HepG2 (cell line): ENCODE data around the gene NAA38. TPM values are rescaled to one million over a fixed set of nuclear protein-coding genes. Genes with fewer than 3 reads are reported as not detected.

ENCODE experiments used
- CENPT ChIP-seq: sonication (generic); formaldehyde crosslinking; IDR thresholded peaks from 2 replicates; pipeline ENCODE4 v1.8.0; 2022; ENCODE audit warnings: low read depth, mild to moderate bottlenecking, moderate library complexity, missing genetic modification reagents
- CREBL2 ChIP-seq: sonication (generic); formaldehyde crosslinking; IDR thresholded peaks from 2 replicates; pipeline ENCODE4 v1.8.1; 2023; ENCODE audit warnings: missing genetic modification reagents, mild to moderate bottlenecking, borderline replicate concordance
- EHMT2 ChIP-seq: fragments of 200-600 bp; sonication (generic); IDR thresholded peaks from 2 replicates; pipeline ENCODE4 v1.7.0; 2017; ENCODE audit warnings: antibody characterized with exemption, low read depth, low read length, borderline replicate concordance
- FOXP4 ChIP-seq: sonication (generic); formaldehyde crosslinking; IDR thresholded peaks from 2 replicates; pipeline ENCODE4 v1.4.0; 2020; ENCODE audit warnings: missing genetic modification reagents
- HNRNPL ChIP-seq: fragments of 200-400 bp; formaldehyde crosslinking; IDR thresholded peaks from 2 replicates; pipeline ENCODE4 v1.6.1; 2017; ENCODE audit warnings: mild to moderate bottlenecking, low read depth, low read length
- KDM6A ChIP-seq: IDR thresholded peaks from 2 replicates; pipeline ENCODE4 v1.6.1; 2016; ENCODE audit warnings: low read depth
- MAZ ChIP-seq, 2 experiments: sonication (generic) in 1 of 2; formaldehyde crosslinking in 1 of 2; IDR thresholded peaks; 2 replicates each; pipeline versions ENCODE4 v1.5.0 to v1.6.1; 2012 to 2020; ENCODE audit warnings: low read depth in 2 of 2, mild to moderate bottlenecking in 2 of 2, borderline replicate concordance in 1 of 2, improper control_type of control experiment in 1 of 2, low read length in 1 of 2, missing genetic modification reagents in 1 of 2, moderate library complexity in 1 of 2
- MLLT10 ChIP-seq: sonication (generic); formaldehyde crosslinking; IDR thresholded peaks from 2 replicates; pipeline ENCODE4 v1.4.0; 2020; ENCODE audit warnings: missing genetic modification reagents
- PHB2 ChIP-seq: fragments of 450-650 bp; IDR thresholded peaks from 2 replicates; pipeline ENCODE4 v1.6.1; 2018; ENCODE audit not compliant: partially characterized antibody
- SALL2 ChIP-seq: sonication (generic); formaldehyde crosslinking; IDR thresholded peaks from 2 replicates; pipeline ENCODE4 v1.8.1; 2023; ENCODE audit warnings: mild to moderate bottlenecking, missing genetic modification reagents, inconsistent platforms
- TAF15 ChIP-seq: fragments of 200-400 bp; formaldehyde crosslinking; IDR thresholded peaks from one replicate; pipeline ENCODE4 v1.6.1; 2018; ENCODE audit warnings: mild to moderate bottlenecking, low read depth, low read length; ENCODE audit not compliant: poor library complexity, severe bottlenecking
- ZNF143 ChIP-seq: sonication (generic); formaldehyde crosslinking; IDR thresholded peaks from 2 replicates; pipeline ENCODE4 v1.4.0; 2020; ENCODE audit warnings: missing genetic modification reagents
- ZNF558 ChIP-seq: sonication (generic); formaldehyde crosslinking; IDR thresholded peaks from 2 replicates; pipeline ENCODE4 v1.9.0; 2022; ENCODE audit warnings: mild to moderate bottlenecking, missing genetic modification reagents, borderline replicate concordance
- ZNF777 ChIP-seq: sonication (generic); formaldehyde crosslinking; IDR thresholded peaks from 2 replicates; pipeline ENCODE4 v1.4.0; 2020; ENCODE audit warnings: missing genetic modification reagents
- polyA plus RNA-seq, 8 experiments: library from polyadenylated mRNA; depleted of rRNA in 3 of 8; stranded (reverse) in 7 of 8; unstranded in 1 of 8; fragments of >200 nt; fragmentation: Illumina TruSeq in 4 of 8; extraction: Trizol in 4 of 8; gene quantifications; 2 replicates each; pipeline versions ENCODE4 v1.2.1 to v1.2.3, GENCODE V29; 2011 to 2016; ENCODE audit warnings: low read depth in 4 of 8, missing spikeins in 1 of 8, mixed read lengths in 1 of 8; ENCODE audit not compliant: insufficient read depth in 1 of 8
- total RNA-seq, 5 experiments: library from RNA; depleted of rRNA; stranded (reverse); fragments of >200 nt; fragmentation: Illumina TruSeq; extraction: Trizol; gene quantifications; 2 replicates each; pipeline ENCODE4 v1.2.3, GENCODE V29; 2016; ENCODE audit warnings: low read depth in 1 of 5
- TF ChIP-seq, protein P1 (sequence below): sonication (generic); formaldehyde crosslinking; IDR thresholded peaks from 2 replicates; pipeline ENCODE4 v1.4.0; 2020; ENCODE audit warnings: mild to moderate bottlenecking, low read depth, missing genetic modification reagents
- TF ChIP-seq, protein P2 (sequence below): sonication (generic); formaldehyde crosslinking; conservative IDR thresholded peaks from 2 replicates; pipeline ENCODE4 v1.8.0; 2022; ENCODE audit warnings: missing genetic modification reagents
- TF ChIP-seq, protein P3 (sequence below): sonication (generic); formaldehyde crosslinking; IDR thresholded peaks from 2 replicates; pipeline ENCODE4 v1.4.0; 2020; ENCODE audit warnings: missing genetic modification reagents, borderline replicate concordance
- TF ChIP-seq, protein P4 (sequence below): sonication (generic); formaldehyde crosslinking; IDR thresholded peaks from 2 replicates; pipeline ENCODE4 v1.4.0; 2020; ENCODE audit warnings: mild to moderate bottlenecking, missing genetic modification reagents

The NAA38 gene
- total and polyA plus RNA-seq, 2 of the 13 experiments (the other 11 are each of a cell fraction or from before 2014, with no cell fraction given), result 46.9 to 91.6 TPM

- TF ChIP-seq HNRNPL, result no peak
- TF ChIP-seq PHB2, result no peak
- no peak for TF ChIP-seq ZNF558 (CRISPR knock-in tag)
- TF ChIP-seq EHMT2, result peak; percentile 30; the same call in 1 of the 2 replicates
- no peak for TF ChIP-seq CREBL2 (CRISPR knock-in tag)
- TF ChIP-seq CENPT (CRISPR knock-in tag), result no peak
- TF ChIP-seq, protein P1, sequence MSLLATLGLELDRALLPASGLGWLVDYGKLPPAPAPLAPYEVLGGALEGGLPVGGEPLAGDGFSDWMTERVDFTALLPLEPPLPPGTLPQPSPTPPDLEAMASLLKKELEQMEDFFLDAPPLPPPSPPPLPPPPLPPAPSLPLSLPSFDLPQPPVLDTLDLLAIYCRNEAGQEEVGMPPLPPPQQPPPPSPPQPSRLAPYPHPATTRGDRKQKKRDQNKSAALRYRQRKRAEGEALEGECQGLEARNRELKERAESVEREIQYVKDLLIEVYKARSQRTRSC (CRISPR knock-in tag), result no peak
- TF ChIP-seq, protein P2, sequence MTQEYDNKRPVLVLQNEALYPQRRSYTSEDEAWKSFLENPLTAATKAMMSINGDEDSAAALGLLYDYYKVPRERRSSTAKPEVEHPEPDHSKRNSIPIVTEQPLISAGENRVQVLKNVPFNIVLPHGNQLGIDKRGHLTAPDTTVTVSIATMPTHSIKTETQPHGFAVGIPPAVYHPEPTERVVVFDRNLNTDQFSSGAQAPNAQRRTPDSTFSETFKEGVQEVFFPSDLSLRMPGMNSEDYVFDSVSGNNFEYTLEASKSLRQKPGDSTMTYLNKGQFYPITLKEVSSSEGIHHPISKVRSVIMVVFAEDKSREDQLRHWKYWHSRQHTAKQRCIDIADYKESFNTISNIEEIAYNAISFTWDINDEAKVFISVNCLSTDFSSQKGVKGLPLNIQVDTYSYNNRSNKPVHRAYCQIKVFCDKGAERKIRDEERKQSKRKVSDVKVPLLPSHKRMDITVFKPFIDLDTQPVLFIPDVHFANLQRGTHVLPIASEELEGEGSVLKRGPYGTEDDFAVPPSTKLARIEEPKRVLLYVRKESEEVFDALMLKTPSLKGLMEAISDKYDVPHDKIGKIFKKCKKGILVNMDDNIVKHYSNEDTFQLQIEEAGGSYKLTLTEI (CRISPR knock-in tag), result no peak
- no peak for TF ChIP-seq MLLT10
- no peak for TF ChIP-seq FOXP4
- TF ChIP-seq KDM6A (CRISPR knock-in tag), result no peak
- no peak for TF ChIP-seq SALL2 (CRISPR knock-in tag)
- TF ChIP-seq, protein P3, sequence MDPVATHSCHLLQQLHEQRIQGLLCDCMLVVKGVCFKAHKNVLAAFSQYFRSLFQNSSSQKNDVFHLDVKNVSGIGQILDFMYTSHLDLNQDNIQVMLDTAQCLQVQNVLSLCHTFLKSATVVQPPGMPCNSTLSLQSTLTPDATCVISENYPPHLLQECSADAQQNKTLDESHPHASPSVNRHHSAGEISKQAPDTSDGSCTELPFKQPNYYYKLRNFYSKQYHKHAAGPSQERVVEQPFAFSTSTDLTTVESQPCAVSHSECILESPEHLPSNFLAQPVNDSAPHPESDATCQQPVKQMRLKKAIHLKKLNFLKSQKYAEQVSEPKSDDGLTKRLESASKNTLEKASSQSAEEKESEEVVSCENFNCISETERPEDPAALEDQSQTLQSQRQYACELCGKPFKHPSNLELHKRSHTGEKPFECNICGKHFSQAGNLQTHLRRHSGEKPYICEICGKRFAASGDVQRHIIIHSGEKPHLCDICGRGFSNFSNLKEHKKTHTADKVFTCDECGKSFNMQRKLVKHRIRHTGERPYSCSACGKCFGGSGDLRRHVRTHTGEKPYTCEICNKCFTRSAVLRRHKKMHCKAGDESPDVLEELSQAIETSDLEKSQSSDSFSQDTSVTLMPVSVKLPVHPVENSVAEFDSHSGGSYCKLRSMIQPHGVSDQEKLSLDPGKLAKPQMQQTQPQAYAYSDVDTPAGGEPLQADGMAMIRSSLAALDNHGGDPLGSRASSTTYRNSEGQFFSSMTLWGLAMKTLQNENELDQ (CRISPR knock-in tag), result no peak
- no peak for TF ChIP-seq MAZ (IDR thresholded peaks at IDR 0.05; ENCODE audit: borderline replicate concordance, low read depth, low read length)
- peak; percentile 65; the same call in 1 of the 2 replicates for TF ChIP-seq MAZ (CRISPR knock-in tag; IDR thresholded peaks at IDR 0.05; ENCODE audit: low read depth)
- no peak for TF ChIP-seq TAF15
- peak; percentile 86 for TF ChIP-seq ZNF143 (CRISPR knock-in tag)
- TF ChIP-seq, protein P4, sequence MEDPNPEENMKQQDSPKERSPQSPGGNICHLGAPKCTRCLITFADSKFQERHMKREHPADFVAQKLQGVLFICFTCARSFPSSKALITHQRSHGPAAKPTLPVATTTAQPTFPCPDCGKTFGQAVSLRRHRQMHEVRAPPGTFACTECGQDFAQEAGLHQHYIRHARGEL (CRISPR knock-in tag), result no peak
- 0 out of 2 replicates have a peak, but pooled peaks have one; percentile 3 for TF ChIP-seq ZNF777
These were observed 558 bp upstream of the NAA38 start, which contains the start of gene CYB5D1 (continued) for GRCh38 chr17:7857713-7858521.
